DND-41 (cell line): ENCODE data around the gene MGAT4A.

ENCODE experiments used
- EZH2 ChIP-seq: IDR thresholded peaks from 3 replicates; pipeline ENCODE4 v1.6.1; 2012; ENCODE audit warnings: borderline replicate concordance, low read depth, mild to moderate bottlenecking, moderate library complexity, low read length, inconsistent platforms; ENCODE audit not compliant: severe bottlenecking
- TF ChIP-seq, protein P1 (sequence below): IDR thresholded peaks from 2 replicates; pipeline ENCODE4 v1.5.1; 2012; ENCODE audit warnings: borderline replicate concordance, low read length, moderate library complexity, mild to moderate bottlenecking; ENCODE audit not compliant: poor library complexity, severe bottlenecking; ENCODE audit errors: extremely low read depth

DNA sequence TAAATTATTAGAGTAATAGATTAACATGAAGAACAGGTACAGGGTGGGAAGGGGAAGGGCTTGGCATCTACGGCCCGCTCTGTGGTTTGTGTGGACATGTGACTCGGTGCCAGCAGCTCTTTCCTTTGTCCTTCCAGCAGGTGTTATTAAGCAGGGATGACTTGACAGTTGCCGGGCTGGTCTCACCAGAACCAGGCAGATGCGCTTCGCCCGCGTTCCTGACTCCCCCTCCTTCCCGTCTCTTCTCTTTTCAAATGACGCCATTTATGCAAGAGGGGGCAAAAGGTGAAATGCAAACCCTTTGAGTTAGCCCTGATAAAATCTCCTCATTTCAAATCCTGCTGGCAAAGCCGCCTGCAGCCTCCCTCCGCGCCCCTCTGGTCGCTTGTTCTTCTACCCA is 38.9 kb upstream of the MGAT4A start:
- TF ChIP-seq, protein P1, sequence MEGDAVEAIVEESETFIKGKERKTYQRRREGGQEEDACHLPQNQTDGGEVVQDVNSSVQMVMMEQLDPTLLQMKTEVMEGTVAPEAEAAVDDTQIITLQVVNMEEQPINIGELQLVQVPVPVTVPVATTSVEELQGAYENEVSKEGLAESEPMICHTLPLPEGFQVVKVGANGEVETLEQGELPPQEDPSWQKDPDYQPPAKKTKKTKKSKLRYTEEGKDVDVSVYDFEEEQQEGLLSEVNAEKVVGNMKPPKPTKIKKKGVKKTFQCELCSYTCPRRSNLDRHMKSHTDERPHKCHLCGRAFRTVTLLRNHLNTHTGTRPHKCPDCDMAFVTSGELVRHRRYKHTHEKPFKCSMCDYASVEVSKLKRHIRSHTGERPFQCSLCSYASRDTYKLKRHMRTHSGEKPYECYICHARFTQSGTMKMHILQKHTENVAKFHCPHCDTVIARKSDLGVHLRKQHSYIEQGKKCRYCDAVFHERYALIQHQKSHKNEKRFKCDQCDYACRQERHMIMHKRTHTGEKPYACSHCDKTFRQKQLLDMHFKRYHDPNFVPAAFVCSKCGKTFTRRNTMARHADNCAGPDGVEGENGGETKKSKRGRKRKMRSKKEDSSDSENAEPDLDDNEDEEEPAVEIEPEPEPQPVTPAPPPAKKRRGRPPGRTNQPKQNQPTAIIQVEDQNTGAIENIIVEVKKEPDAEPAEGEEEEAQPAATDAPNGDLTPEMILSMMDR: no peak
- no peak for TF ChIP-seq EZH2
